HCT116 (cell line): ENCODE measurements around the gene CNDP2. TPM values are rescaled to one million over a fixed set of nuclear protein-coding genes. Genes with fewer than 3 reads are reported as not detected.

ENCODE experiments used
- ATAC-seq: fragments of 200-7000 bp; cut with Tn5 transposase; 2 replicates; pipeline ENCODE4 v1.9.1; 2020; ENCODE audit warnings: mild to moderate bottlenecking, moderate library complexity
- BruUV-seq: library from RNA; stranded (reverse); fragments of 400-500 nt; replicated peaks from 2 replicates; lab custom pipeline; 2021; lab: Mats Ljungman, UMichigan
- CTCF ChIA-PET: fragments of 300-600 bp; sonication (Branson Sonifier 250); formaldehyde crosslinking; loops from one replicate; lab custom pipeline; 2021; ENCODE audit warnings: antibody characterized with exemption; lab: Charles Lee
- POLR2A ChIA-PET: fragments of 300-600, 350-600 bp; sonication (Branson Sonifier 250); formaldehyde crosslinking; loops from one replicate; lab custom pipeline; 2021; ENCODE audit warnings: antibody characterized with exemption; lab: Charles Lee
- RAD21 ChIA-PET, 2 experiments: fragments of 300-600 bp; sonication (Branson Sonifier 250); formaldehyde crosslinking; loops; one replicate each; lab custom pipeline; 2023; ENCODE audit warnings: low total read pairs in 2 of 2; ENCODE audit not compliant: uncharacterized antibody in 2 of 2, unreplicated experiment in 2 of 2, low non-redundant PET in 1 of 2; lab: Charles Lee
- DNase-seq: peaks from one replicate; pipeline ENCODE4 v3.0.0-alpha.2; 2010; ENCODE audit warnings: low read depth, low spot score
- H2AFZ ChIP-seq: fragments of 200-600 bp; shearing (Covaris generic), sonication (generic); 2 replicates; pipeline ENCODE4 v1.6.1; 2017; ENCODE audit warnings: low read depth, mixed run types, mixed read lengths, antibody characterized with exemption, low read length; ENCODE audit not compliant: poor library complexity, severe bottlenecking
- H3K27ac ChIP-seq: 2 replicates; pipeline ENCODE4 v1.5.1; 2012; ENCODE audit warnings: low read depth, low read length
- H3K27me3 ChIP-seq: fragments of 200-600 bp; sonication (generic); 2 replicates; pipeline ENCODE4 v1.6.1; 2016; ENCODE audit warnings: mixed run types, low read length, mixed read lengths; ENCODE audit not compliant: insufficient read depth
- H3K36me3 ChIP-seq, 2 experiments: fragments of 200-500 bp in 1 of 2; fragments of 200-600 bp in 1 of 2; sonication (Bioruptor generic) in 1 of 2; sonication (generic) in 1 of 2; 2 replicates each; pipeline versions ENCODE4 v1.5.1 to v1.6.1; 2014 to 2016; ENCODE audit warnings: low read length in 2 of 2, inconsistent platforms in 1 of 2, mixed read lengths in 1 of 2, mixed run types in 1 of 2; ENCODE audit not compliant: insufficient read depth in 2 of 2, control insufficient read depth in 1 of 2
- H3K4me1 ChIP-seq, 2 experiments: fragments of 200-600 bp in 1 of 2; sonication (generic) in 1 of 2; 2 replicates each; pipeline versions ENCODE4 v1.5.1 to v1.6.1; 2012 to 2017; ENCODE audit warnings: low read length in 2 of 2, inconsistent platforms in 1 of 2, mild to moderate bottlenecking in 1 of 2, mixed read lengths in 1 of 2, mixed run types in 1 of 2, moderate library complexity in 1 of 2; ENCODE audit not compliant: insufficient read depth in 2 of 2, control insufficient read depth in 1 of 2
- H3K4me2 ChIP-seq: fragments of 200-600 bp; sonication (generic); 2 replicates; pipeline ENCODE4 v1.6.1; 2017; ENCODE audit warnings: mixed run types, low read length, mixed read lengths
- H3K4me3 ChIP-seq, 2 experiments: fragments of 200-600 bp in 1 of 2; sonication (generic) in 1 of 2; replicated peaks in 1 of 2; 2 replicates each; pipeline ENCODE4 v1.5.1; 2011 to 2016; ENCODE audit warnings: low read length in 2 of 2, control low read depth in 1 of 2, low read depth in 1 of 2, mild to moderate bottlenecking in 1 of 2, mixed read lengths in 1 of 2, mixed run types in 1 of 2
- H3K79me2 ChIP-seq: fragments of 200-600 bp; sonication (generic); 2 replicates; pipeline ENCODE4 v1.6.1; 2017; ENCODE audit warnings: mild to moderate bottlenecking, mixed run types, low read length, moderate library complexity, mixed read lengths; ENCODE audit not compliant: insufficient read depth
- H3K9ac ChIP-seq: fragments of 200-600 bp; sonication (generic); 2 replicates; pipeline ENCODE4 v1.6.1; 2016; ENCODE audit warnings: low read length, mixed read lengths
- H3K9me2 ChIP-seq: fragments of 200-600 bp; sonication (generic), shearing (Covaris generic); 2 replicates; pipeline ENCODE4 v1.6.1; 2017; ENCODE audit warnings: mixed run types, mild to moderate bottlenecking, moderate library complexity; ENCODE audit not compliant: insufficient read depth
- H3K9me3 ChIP-seq, 2 experiments: fragments of 200-500 bp in 1 of 2; fragments of 200-600 bp in 1 of 2; sonication (Bioruptor generic) in 1 of 2; sonication (generic) in 1 of 2; 2 replicates each; pipeline ENCODE4 v1.6.1; 2014 to 2017; ENCODE audit warnings: low read length in 2 of 2, mixed read lengths in 2 of 2, inconsistent platforms in 1 of 2, low read depth in 1 of 2, mild to moderate bottlenecking in 1 of 2, mixed run types in 1 of 2, moderate library complexity in 1 of 2; ENCODE audit not compliant: control insufficient read depth in 1 of 2, insufficient read depth in 1 of 2
- H4K20me1 ChIP-seq: fragments of 200-600 bp; sonication (generic), shearing (Covaris generic); 2 replicates; pipeline ENCODE4 v1.6.1; 2017; ENCODE audit warnings: mixed run types, mild to moderate bottlenecking, moderate library complexity; ENCODE audit not compliant: insufficient read depth
- CTCF ChIP-seq, 3 experiments: fragments of 200-600 bp in 1 of 3; sonication (generic) in 1 of 3; IDR thresholded peaks in 2 of 3; conservative IDR thresholded peaks in 1 of 3; 2 replicates each; pipeline ENCODE4 v1.5.1; 2012 to 2017; ENCODE audit warnings: low read depth in 2 of 3, low read length in 2 of 3, antibody characterized with exemption in 1 of 3, borderline replicate concordance in 1 of 3, control low read depth in 1 of 3, mild to moderate bottlenecking in 1 of 3, mixed read lengths in 1 of 3, mixed run types in 1 of 3, moderate library complexity in 1 of 3; ENCODE audit not compliant: insufficient read depth in 1 of 3
- ELF1 ChIP-seq: IDR thresholded peaks from 2 replicates; pipeline ENCODE4 v1.6.1; 2012; ENCODE audit warnings: low read depth, borderline replicate concordance
- EZH2 ChIP-seq: fragments of 200-600 bp; sonication (generic); IDR thresholded peaks from 2 replicates; pipeline ENCODE4 v1.6.1; 2017; ENCODE audit warnings: antibody characterized with exemption, mixed run types
- FOSL1 ChIP-seq: IDR thresholded peaks from 2 replicates; pipeline ENCODE4 v1.6.1; 2012; ENCODE audit warnings: low read depth
- POLR2AphosphoS5 ChIP-seq: IDR thresholded peaks from 2 replicates; pipeline ENCODE4 v1.6.1; 2011; ENCODE audit warnings: mild to moderate bottlenecking, low read depth, low read length, moderate library complexity
- RAD21 ChIP-seq: IDR thresholded peaks from 2 replicates; pipeline ENCODE4 v1.6.1; 2012; ENCODE audit warnings: low read depth, mild to moderate bottlenecking
- SIN3A ChIP-seq: IDR thresholded peaks from 2 replicates; pipeline ENCODE4 v1.6.1; 2012; ENCODE audit warnings: low read depth
- SP1 ChIP-seq: IDR thresholded peaks from 2 replicates; pipeline ENCODE4 v1.6.1; 2012; ENCODE audit warnings: low read depth
- SRF ChIP-seq: IDR thresholded peaks from 2 replicates; pipeline ENCODE4 v1.6.1; 2012; ENCODE audit warnings: low read depth
- YY1 ChIP-seq: IDR thresholded peaks from 2 replicates; pipeline ENCODE4 v1.6.1; 2011; ENCODE audit warnings: low read length, low read depth, moderate library complexity, mild to moderate bottlenecking; ENCODE audit not compliant: insufficient replicate concordance; ENCODE audit errors: extremely low read depth
- ZNF274 ChIP-seq: fragments of 200-500 bp; sonication (Bioruptor generic); IDR thresholded peaks from 2 replicates; pipeline ENCODE4 v1.6.1; 2014; ENCODE audit warnings: mild to moderate bottlenecking, low read depth, low read length, inconsistent platforms
- intact Hi-C: fragments of 100-400 bp; cut with micrococcal nuclease; formaldehyde crosslinking; loops from 2 replicates; pipeline ENCODE4 v1.10.0; 2022
- total RNA-seq: library from RNA; stranded (reverse); gene quantifications from one replicate; pipeline ENCODE4 v1.2.1, GENCODE V29; 2021; ENCODE audit not compliant: unreplicated experiment
- TF ChIP-seq, protein P1 (sequence below): IDR thresholded peaks from 2 replicates; pipeline ENCODE4 v1.6.1; 2012
- TF ChIP-seq, protein P2 (sequence below): IDR thresholded peaks from 2 replicates; pipeline ENCODE4 v1.6.1; 2012
- TF ChIP-seq, protein P3 (sequence below): IDR thresholded peaks from 2 replicates; pipeline ENCODE4 v1.6.1; 2012; ENCODE audit warnings: low read depth
- TF ChIP-seq, protein P4 (sequence below): IDR thresholded peaks from 2 replicates; pipeline ENCODE4 v1.6.1; 2011; ENCODE audit warnings: mild to moderate bottlenecking, low read length, moderate library complexity; ENCODE audit not compliant: insufficient replicate concordance; ENCODE audit errors: extremely low read depth

Gene CNDP2
- total RNA-seq, 1 experiment from 2014 or later, result 112 TPM

DNA sequence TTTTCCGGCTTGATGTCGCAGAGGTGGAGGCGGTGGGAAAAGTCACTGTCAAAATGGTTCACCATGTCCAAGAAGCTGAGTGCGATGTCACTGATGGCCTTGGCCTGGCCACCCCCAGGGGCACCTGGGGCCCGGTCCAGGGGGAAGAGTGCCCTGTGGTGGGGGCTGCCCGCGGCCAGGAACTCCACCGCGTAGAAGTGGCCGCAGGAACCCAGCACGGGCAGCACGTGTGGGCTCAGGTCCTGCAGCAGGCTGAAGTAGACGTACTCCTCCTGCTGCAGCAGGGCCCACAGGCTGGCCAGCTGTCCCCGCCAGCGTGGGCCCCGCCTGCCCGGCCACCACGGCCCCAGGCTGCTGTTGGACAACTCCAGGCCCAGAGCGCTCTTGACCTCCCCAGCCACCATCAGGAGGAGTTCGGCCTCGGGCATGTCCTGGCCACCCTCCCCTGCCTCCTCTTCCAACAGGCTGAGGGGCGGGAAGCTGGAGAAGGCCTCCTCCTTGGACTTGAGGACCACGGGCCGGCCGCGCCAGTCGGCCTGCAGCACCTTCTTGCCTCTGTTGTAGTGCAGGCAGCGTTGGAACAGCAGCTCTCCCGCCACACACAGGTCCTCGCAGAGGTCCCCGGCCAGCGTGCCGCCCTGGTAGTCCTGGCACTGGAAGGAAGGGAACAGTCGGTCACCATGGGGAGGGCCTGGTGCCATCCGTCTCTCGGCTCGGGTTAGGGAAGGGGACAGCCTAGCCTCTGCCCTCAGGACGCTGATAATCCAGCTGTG is 49.3 kb upstream of the CNDP2 start:
- RAD21 ChIA-PET, result no interaction called here
- TF ChIP-seq POLR2AphosphoS5, result no peak
- TF ChIP-seq, protein P1, sequence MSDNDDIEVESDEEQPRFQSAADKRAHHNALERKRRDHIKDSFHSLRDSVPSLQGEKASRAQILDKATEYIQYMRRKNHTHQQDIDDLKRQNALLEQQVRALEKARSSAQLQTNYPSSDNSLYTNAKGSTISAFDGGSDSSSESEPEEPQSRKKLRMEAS, result no peak
- no peak for TF ChIP-seq SIN3A
- TF ChIP-seq, protein P2, sequence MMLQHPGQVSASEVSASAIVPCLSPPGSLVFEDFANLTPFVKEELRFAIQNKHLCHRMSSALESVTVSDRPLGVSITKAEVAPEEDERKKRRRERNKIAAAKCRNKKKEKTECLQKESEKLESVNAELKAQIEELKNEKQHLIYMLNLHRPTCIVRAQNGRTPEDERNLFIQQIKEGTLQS, result no peak
- TF ChIP-seq SP1, result no peak
- TF ChIP-seq, protein P3, sequence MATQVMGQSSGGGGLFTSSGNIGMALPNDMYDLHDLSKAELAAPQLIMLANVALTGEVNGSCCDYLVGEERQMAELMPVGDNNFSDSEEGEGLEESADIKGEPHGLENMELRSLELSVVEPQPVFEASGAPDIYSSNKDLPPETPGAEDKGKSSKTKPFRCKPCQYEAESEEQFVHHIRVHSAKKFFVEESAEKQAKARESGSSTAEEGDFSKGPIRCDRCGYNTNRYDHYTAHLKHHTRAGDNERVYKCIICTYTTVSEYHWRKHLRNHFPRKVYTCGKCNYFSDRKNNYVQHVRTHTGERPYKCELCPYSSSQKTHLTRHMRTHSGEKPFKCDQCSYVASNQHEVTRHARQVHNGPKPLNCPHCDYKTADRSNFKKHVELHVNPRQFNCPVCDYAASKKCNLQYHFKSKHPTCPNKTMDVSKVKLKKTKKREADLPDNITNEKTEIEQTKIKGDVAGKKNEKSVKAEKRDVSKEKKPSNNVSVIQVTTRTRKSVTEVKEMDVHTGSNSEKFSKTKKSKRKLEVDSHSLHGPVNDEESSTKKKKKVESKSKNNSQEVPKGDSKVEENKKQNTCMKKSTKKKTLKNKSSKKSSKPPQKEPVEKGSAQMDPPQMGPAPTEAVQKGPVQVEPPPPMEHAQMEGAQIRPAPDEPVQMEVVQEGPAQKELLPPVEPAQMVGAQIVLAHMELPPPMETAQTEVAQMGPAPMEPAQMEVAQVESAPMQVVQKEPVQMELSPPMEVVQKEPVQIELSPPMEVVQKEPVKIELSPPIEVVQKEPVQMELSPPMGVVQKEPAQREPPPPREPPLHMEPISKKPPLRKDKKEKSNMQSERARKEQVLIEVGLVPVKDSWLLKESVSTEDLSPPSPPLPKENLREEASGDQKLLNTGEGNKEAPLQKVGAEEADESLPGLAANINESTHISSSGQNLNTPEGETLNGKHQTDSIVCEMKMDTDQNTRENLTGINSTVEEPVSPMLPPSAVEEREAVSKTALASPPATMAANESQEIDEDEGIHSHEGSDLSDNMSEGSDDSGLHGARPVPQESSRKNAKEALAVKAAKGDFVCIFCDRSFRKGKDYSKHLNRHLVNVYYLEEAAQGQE, result no peak
- no peak for TF ChIP-seq EZH2
- TF ChIP-seq, protein P4, sequence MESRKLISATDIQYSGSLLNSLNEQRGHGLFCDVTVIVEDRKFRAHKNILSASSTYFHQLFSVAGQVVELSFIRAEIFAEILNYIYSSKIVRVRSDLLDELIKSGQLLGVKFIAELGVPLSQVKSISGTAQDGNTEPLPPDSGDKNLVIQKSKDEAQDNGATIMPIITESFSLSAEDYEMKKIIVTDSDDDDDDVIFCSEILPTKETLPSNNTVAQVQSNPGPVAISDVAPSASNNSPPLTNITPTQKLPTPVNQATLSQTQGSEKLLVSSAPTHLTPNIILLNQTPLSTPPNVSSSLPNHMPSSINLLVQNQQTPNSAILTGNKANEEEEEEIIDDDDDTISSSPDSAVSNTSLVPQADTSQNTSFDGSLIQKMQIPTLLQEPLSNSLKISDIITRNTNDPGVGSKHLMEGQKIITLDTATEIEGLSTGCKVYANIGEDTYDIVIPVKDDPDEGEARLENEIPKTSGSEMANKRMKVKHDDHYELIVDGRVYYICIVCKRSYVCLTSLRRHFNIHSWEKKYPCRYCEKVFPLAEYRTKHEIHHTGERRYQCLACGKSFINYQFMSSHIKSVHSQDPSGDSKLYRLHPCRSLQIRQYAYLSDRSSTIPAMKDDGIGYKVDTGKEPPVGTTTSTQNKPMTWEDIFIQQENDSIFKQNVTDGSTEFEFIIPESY, result no peak
- no peak for TF ChIP-seq RAD21
- no peak for TF ChIP-seq YY1
- no peak for TF ChIP-seq ELF1
- TF ChIP-seq SRF, result no peak
- no peak for TF ChIP-seq FOSL1
- TF ChIP-seq CTCF (IDR thresholded peaks at IDR 0.05 in 2 of 3, conservative IDR thresholded peaks at IDR 0.05 in 1 of 3; ENCODE audit: borderline replicate concordance in 1 of 3, insufficient read depth in 1 of 3, low read depth in 2 of 3, low read length in 2 of 3), result no peak
- no peak for TF ChIP-seq ZNF274
- no peaks in the 10 kb centered on the region for H3K4me1 ChIP-seq
- H3K9me3 ChIP-seq, result no peaks in the 10 kb centered on the region
- H4K20me1 ChIP-seq, result no peaks in the 10 kb centered on the region
- BruUV-seq, result no TSS peak
- H3K79me2 ChIP-seq, result no peaks in the 10 kb centered on the region
- no peak for DNase-seq
- H3K4me2 ChIP-seq, result no peak overlapping the region
- CTCF ChIA-PET, result no interaction called here
- H2AFZ ChIP-seq, result no peak overlapping the region
- no peaks in the 10 kb centered on the region for H3K9me2 ChIP-seq
- intact Hi-C loops, result no loop called here
- no peak overlapping the region for H3K4me3 ChIP-seq
- no peak for ATAC-seq
- H3K36me3 ChIP-seq, result no peaks in the 10 kb centered on the region
- no peak overlapping the region; the same call in 1 of the 2 replicates for H3K27ac ChIP-seq
- H3K9ac ChIP-seq, result no peak overlapping the region
- POLR2A ChIA-PET, result no interaction called here
- H3K27me3 ChIP-seq, result peaks cover 22% of the 10 kb centered on the region
